Transverse colon (tissue), 4 donors: ENCODE data around the gene CNTN1.

Experiments used
- EP300 ChIP-seq: sonication (generic); formaldehyde crosslinking; IDR thresholded peaks from one replicate; pipeline ENCODE4 v1.6.1; 2017; ENCODE audit warnings: antibody characterized with exemption, low read depth
- POLR2A ChIP-seq: fragments of 450-650 bp; IDR thresholded peaks from one replicate; pipeline ENCODE4 v1.6.1; 2016; ENCODE audit warnings: antibody characterized with exemption, mild to moderate bottlenecking, moderate library complexity
- POLR2AphosphoS5 ChIP-seq, 3 donors: sonication (generic); formaldehyde crosslinking; IDR thresholded peaks; one replicate each; pipeline ENCODE4 v1.6.1; 2016; ENCODE audit warnings: antibody characterized with exemption in 3 of 3
- TF ChIP-seq, protein P1 (sequence below), 5 experiments: fragments of 200-600 bp in 3 of 5; fragments of 450-650 bp in 2 of 5; sonication (generic) in 3 of 5; IDR thresholded peaks; 1 replicate in 2 of 5; 2 replicates in 3 of 5; pipeline ENCODE4 v1.5.1; 2016 to 2017; ENCODE audit warnings: antibody characterized with exemption in 5 of 5, inconsistent platforms in 3 of 5, mild to moderate bottlenecking in 2 of 5, moderate library complexity in 1 of 5

DNA sequence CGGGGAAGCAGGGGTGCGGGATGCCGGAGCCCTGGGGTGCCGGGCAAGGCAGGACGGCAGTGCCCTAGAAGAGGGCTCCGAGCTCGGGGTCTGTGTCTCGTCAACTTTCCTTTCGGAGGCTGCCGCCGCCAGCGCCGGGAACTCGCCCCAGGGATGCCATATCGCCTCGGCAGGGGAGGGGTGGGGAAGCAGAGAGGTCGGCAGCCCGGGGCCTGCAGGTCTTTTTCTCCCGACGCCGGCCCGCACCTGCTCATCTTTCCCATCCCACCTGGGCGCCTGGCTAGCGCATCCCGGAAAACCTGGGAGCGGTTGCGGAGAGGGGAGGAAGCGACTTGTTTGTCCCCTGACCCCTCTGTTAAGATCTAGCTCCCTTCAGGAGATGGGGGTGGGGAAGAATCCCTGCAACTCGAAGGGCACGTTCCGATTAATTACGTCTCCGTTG lies 547 bp downstream of the CNTN1 start:
- TF ChIP-seq, protein P1, sequence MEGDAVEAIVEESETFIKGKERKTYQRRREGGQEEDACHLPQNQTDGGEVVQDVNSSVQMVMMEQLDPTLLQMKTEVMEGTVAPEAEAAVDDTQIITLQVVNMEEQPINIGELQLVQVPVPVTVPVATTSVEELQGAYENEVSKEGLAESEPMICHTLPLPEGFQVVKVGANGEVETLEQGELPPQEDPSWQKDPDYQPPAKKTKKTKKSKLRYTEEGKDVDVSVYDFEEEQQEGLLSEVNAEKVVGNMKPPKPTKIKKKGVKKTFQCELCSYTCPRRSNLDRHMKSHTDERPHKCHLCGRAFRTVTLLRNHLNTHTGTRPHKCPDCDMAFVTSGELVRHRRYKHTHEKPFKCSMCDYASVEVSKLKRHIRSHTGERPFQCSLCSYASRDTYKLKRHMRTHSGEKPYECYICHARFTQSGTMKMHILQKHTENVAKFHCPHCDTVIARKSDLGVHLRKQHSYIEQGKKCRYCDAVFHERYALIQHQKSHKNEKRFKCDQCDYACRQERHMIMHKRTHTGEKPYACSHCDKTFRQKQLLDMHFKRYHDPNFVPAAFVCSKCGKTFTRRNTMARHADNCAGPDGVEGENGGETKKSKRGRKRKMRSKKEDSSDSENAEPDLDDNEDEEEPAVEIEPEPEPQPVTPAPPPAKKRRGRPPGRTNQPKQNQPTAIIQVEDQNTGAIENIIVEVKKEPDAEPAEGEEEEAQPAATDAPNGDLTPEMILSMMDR (IDR thresholded peaks at IDR 0.05): no peak
- TF ChIP-seq POLR2A: no peak
- TF ChIP-seq EP300: no peak
- no peak for TF ChIP-seq POLR2AphosphoS5 (IDR thresholded peaks at IDR 0.05)
